ENCODE data around the gene BOC. TPM values are rescaled to one million over a fixed set of nuclear protein-coding genes. Genes with fewer than 3 reads are reported as not detected.

Gene BOC
- total RNA-seq, 1 donor from 2014 or later = 93.1 TPM

- H3K4me3 ChIP-seq = no peak overlapping the region
- H3K27me3 ChIP-seq = no peaks in the 10 kb centered on the region
- no peak overlapping the region for H3K27ac ChIP-seq
- intact Hi-C loops (cut with DNase I) = no loop called here
- no peaks in the 10 kb centered on the region for H3K36me3 ChIP-seq
- H3K4me1 ChIP-seq = peaks cover 4% of the 10 kb centered on the region
- DNase-seq (ENCODE audit: extremely low spot score in 2 of 2) = no peak
- TF ChIP-seq POLR2A (IDR thresholded peaks at IDR 0.05) = no peak
- no peak for TF ChIP-seq CTCF (IDR thresholded peaks at IDR 0.05)
- no peak for TF ChIP-seq POLR2AphosphoS5 (IDR thresholded peaks at IDR 0.05; ENCODE audit: insufficient read depth in 1 of 2, low read depth in 1 of 2)
- no peaks in the 10 kb centered on the region for H3K9me3 ChIP-seq
Measured at GRCh38 chr3:113200946-113201345, 10.4 kb upstream of the BOC start.

- Histone ChIP-seq H3K27me3 (no peaks in the 10 kb centered on the region), H3K4me1 (no peaks in the 10 kb centered on the region), H3K4me3 (no peak overlapping the region), H3K36me3 (no peaks in the 10 kb centered on the region), H3K9me3 (no peaks in the 10 kb centered on the region), H3K27ac (no peak overlapping the region)
- no peak for DNase-seq (ENCODE audit: extremely low spot score in 2 of 2)
- intact Hi-C loops (cut with DNase I) = no loop called here
- TF ChIP-seq POLR2AphosphoS5 (IDR thresholded peaks at IDR 0.05; ENCODE audit: insufficient read depth in 1 of 2, low read depth in 1 of 2) (no peak), POLR2A (IDR thresholded peaks at IDR 0.05) (no peak), CTCF (IDR thresholded peaks at IDR 0.05) (no peak)
Measured at GRCh38 chr3:113204371-113204770, 7.0 kb upstream of the BOC start.

- TF ChIP-seq POLR2AphosphoS5 (IDR thresholded peaks at IDR 0.05; ENCODE audit: insufficient read depth in 1 of 2, low read depth in 1 of 2) = no peak
- TF ChIP-seq CTCF (IDR thresholded peaks at IDR 0.05) = no peak
- TF ChIP-seq POLR2A (IDR thresholded peaks at IDR 0.05) = no peak
- Histone ChIP-seq H3K4me3 (no peak overlapping the region), H3K36me3 (no peaks in the 10 kb centered on the region)
Measured at GRCh38 chr3:113205481-113205880, 5.9 kb upstream of the BOC start.

GRCh38 chr3:113210604-113211329 lies 590 bp upstream of the BOC start:
- Histone ChIP-seq H3K27me3 (no peaks in the 10 kb centered on the region), H3K27ac (peak overlapping the region; percentile 98), H3K36me3 (no peaks in the 10 kb centered on the region), H3K4me3 (peak overlapping the region; percentile 90 to 94), H3K4me1 (peaks cover 23% of the 10 kb centered on the region), H3K9me3 (no peaks in the 10 kb centered on the region)
- intact Hi-C loops (cut with DNase I) = loop anchor here (2.0 to 5.0 kb wide), 3 partner anchors 38 to 67 kb away; no protein-coding TSS in a partner anchor
- no peak for DNase-seq (ENCODE audit: extremely low spot score in 2 of 2)
- TF ChIP-seq POLR2AphosphoS5 (IDR thresholded peaks at IDR 0.05; ENCODE audit: insufficient read depth in 1 of 2, low read depth in 1 of 2) (peak in 1 of 2 donors; percentile 1), CTCF (IDR thresholded peaks at IDR 0.05) (no peak), POLR2A (IDR thresholded peaks at IDR 0.05) (no peak)

More at GRCh38 chr3:113205481-113205880, 5.9 kb upstream of the BOC start:
- H3K27me3 ChIP-seq = no peaks in the 10 kb centered on the region
- no peak overlapping the region for H3K27ac ChIP-seq
- no peak for DNase-seq (ENCODE audit: extremely low spot score in 2 of 2)
- intact Hi-C loops (cut with DNase I) = no loop called here
- H3K9me3 ChIP-seq = no peaks in the 10 kb centered on the region
- H3K4me1 ChIP-seq = no peaks in the 10 kb centered on the region
